H1 (cell line): ENCODE results near the gene FAM131C. TPM values are rescaled to one million over a fixed set of nuclear protein-coding genes. Genes with fewer than 3 reads are reported as not detected.
"Not testable (repeated sequence)": the region's sequence is repeated elsewhere in the genome, so short reads cannot be mapped to it uniquely, and the experiment has no call there.

Source experiments
- CTCF ChIA-PET: fragments of 300-600 bp; sonication (Branson Sonifier 250); formaldehyde crosslinking; loops from one replicate; lab custom pipeline; 2021; ENCODE audit not compliant: partially characterized antibody; lab: Charles Lee
- POLR2A ChIA-PET: fragments of 300-600 bp; sonication (Branson Sonifier 250); formaldehyde crosslinking; loops from one replicate; lab custom pipeline; 2021; ENCODE audit warnings: inconsistent platforms; ENCODE audit not compliant: partially characterized antibody; lab: Charles Lee
- DNase-seq, 2 experiments: peaks; one replicate each; pipeline versions ENCODE4 v3.0.0 to v3.0.0-alpha.2; 2010 to 2022; ENCODE audit warnings: low spot score in 2 of 2, low read depth in 1 of 2, mixed read lengths in 1 of 2
- FAIRE-seq: peaks from 2 replicates; lab custom pipeline; 2011; peaks lifted over from hg19 to GRCh38; lab: Jason Lieb, UNC
- H2AFZ ChIP-seq: 2 replicates; pipeline ENCODE4 v1.8.1; 2012; ENCODE audit warnings: low read length, inconsistent platforms
- H2AK5ac ChIP-seq: 2 replicates; pipeline ENCODE4 v1.6.1; 2013; ENCODE audit warnings: low read depth, low read length
- H2BK120ac ChIP-seq: replicated peaks from 2 replicates; pipeline ENCODE3; 2013; ENCODE audit warnings: low read depth, low read length, inconsistent platforms
- H2BK12ac ChIP-seq: 2 replicates; pipeline ENCODE4 v1.6.1; 2013; ENCODE audit warnings: low read depth, low read length
- H2BK15ac ChIP-seq: 2 replicates; pipeline ENCODE4 v1.6.1; 2013; ENCODE audit warnings: low read length
- H2BK20ac ChIP-seq: 2 replicates; pipeline ENCODE4 v1.6.1; 2013; ENCODE audit warnings: low read length
- H2BK5ac ChIP-seq: 2 replicates; pipeline ENCODE4 v1.6.1; 2013; ENCODE audit warnings: low read depth, low read length
- H3K14ac ChIP-seq: 2 replicates; pipeline ENCODE4 v1.6.1; 2013; ENCODE audit warnings: inconsistent platforms; ENCODE audit not compliant: insufficient read length
- H3K18ac ChIP-seq: 2 replicates; pipeline ENCODE4 v1.6.1; 2013; ENCODE audit warnings: low read length; ENCODE audit errors: extremely low read depth
- H3K23ac ChIP-seq: 2 replicates; pipeline ENCODE4 v1.6.1; 2013; ENCODE audit warnings: inconsistent platforms; ENCODE audit not compliant: insufficient read length
- H3K23me2 ChIP-seq: 2 replicates; pipeline ENCODE4 v1.6.1; 2013; ENCODE audit warnings: low read depth, low read length
- H3K27ac ChIP-seq: 2 replicates; pipeline ENCODE4 v1.6.1; 2011; ENCODE audit warnings: low read depth, low read length, inconsistent platforms
- H3K27me3 ChIP-seq, 4 experiments: replicated peaks in 1 of 4; 1 replicate in 1 of 4; 2 replicates in 3 of 4; pipeline versions ENCODE4 v1.6.1 to v1.8.1; 2011 to 2013; ENCODE audit warnings: low read length in 3 of 4, mild to moderate bottlenecking in 3 of 4, inconsistent platforms in 2 of 4, mixed read lengths in 2 of 4, moderate library complexity in 1 of 4; ENCODE audit not compliant: control insufficient read depth in 3 of 4, insufficient read depth in 3 of 4; ENCODE audit errors: extremely low read depth in 1 of 4
- H3K36me3 ChIP-seq, 4 experiments: 2 replicates each; pipeline versions ENCODE4 v1.6.1 to v1.8.1; 2011 to 2013; ENCODE audit warnings: mild to moderate bottlenecking in 4 of 4, low read length in 3 of 4, moderate library complexity in 2 of 4, control low read depth in 1 of 4, inconsistent platforms in 1 of 4; ENCODE audit not compliant: insufficient read depth in 4 of 4, control insufficient read depth in 2 of 4
- H3K4ac ChIP-seq: replicated peaks from 2 replicates; pipeline ENCODE3; 2013; ENCODE audit warnings: low read length, low read depth, mixed read lengths, inconsistent platforms; ENCODE audit not compliant: insufficient read length
- H3K4me1 ChIP-seq, 4 experiments: replicated peaks in 1 of 4; 1 replicate in 1 of 4; 2 replicates in 3 of 4; pipeline versions ENCODE4 v1.6.1 to v1.8.1; 2011 to 2013; ENCODE audit warnings: low read length in 3 of 4, inconsistent platforms in 2 of 4, mixed read lengths in 1 of 4; ENCODE audit not compliant: insufficient read depth in 4 of 4, control insufficient read depth in 3 of 4
- H3K4me2 ChIP-seq, 2 experiments: 2 replicates each; pipeline versions ENCODE4 v1.6.1 to v1.8.1; 2011 to 2013; ENCODE audit warnings: low read depth in 2 of 2, low read length in 2 of 2, control low read depth in 1 of 2, inconsistent platforms in 1 of 2, mild to moderate bottlenecking in 1 of 2; ENCODE audit not compliant: insufficient read depth in 1 of 2
- H3K4me3 ChIP-seq, 4 experiments: fragments of 200-600, 300-600 bp in 1 of 4; sonication (generic), shearing (Covaris generic), sonication (Bioruptor Twin) in 1 of 4; 2 replicates each; pipeline versions ENCODE4 v1.5.1 to v1.8.1; 2011 to 2016; ENCODE audit warnings: low read length in 4 of 4, low read depth in 3 of 4, control low read depth in 2 of 4, inconsistent platforms in 2 of 4, mild to moderate bottlenecking in 2 of 4, mixed read lengths in 1 of 4, moderate library complexity in 1 of 4; ENCODE audit not compliant: insufficient read depth in 2 of 4; ENCODE audit errors: extremely low read depth in 1 of 4
- H3K56ac ChIP-seq: replicated peaks from 2 replicates; pipeline ENCODE3; 2013; ENCODE audit warnings: low read depth, mild to moderate bottlenecking, mixed read lengths, low read length, inconsistent platforms; ENCODE audit not compliant: insufficient read length
- H3K79me1 ChIP-seq: 2 replicates; pipeline ENCODE4 v1.6.1; 2013; ENCODE audit warnings: low read depth, low read length, control low read depth
- H3K79me2 ChIP-seq, 2 experiments: 2 replicates each; pipeline versions ENCODE4 v1.6.1 to v1.8.1; 2012 to 2013; ENCODE audit warnings: low read length in 2 of 2, mild to moderate bottlenecking in 2 of 2, inconsistent platforms in 1 of 2; ENCODE audit not compliant: insufficient read depth in 2 of 2, control insufficient read depth in 1 of 2
- H3K9ac ChIP-seq, 4 experiments: replicated peaks in 1 of 4; 1 replicate in 1 of 4; 2 replicates in 3 of 4; pipeline versions ENCODE4 v1.6.1 to v1.8.1; 2011 to 2013; ENCODE audit warnings: low read depth in 3 of 4, low read length in 3 of 4, control low read depth in 2 of 4, mild to moderate bottlenecking in 2 of 4, moderate library complexity in 2 of 4, inconsistent platforms in 1 of 4; ENCODE audit errors: extremely low read depth in 1 of 4
- H3K9me3 ChIP-seq, 2 experiments: 2 replicates each; pipeline versions ENCODE4 v1.6.1 to v1.8.1; 2012 to 2013; ENCODE audit warnings: mild to moderate bottlenecking in 2 of 2, moderate library complexity in 2 of 2, control low read depth in 1 of 2, inconsistent platforms in 1 of 2, low read depth in 1 of 2, low read length in 1 of 2, mixed read lengths in 1 of 2; ENCODE audit not compliant: insufficient read depth in 2 of 2
- H4K20me1 ChIP-seq, 2 experiments: replicated peaks in 1 of 2; 2 replicates each; pipeline versions ENCODE3 to v1.8.1; 2011 to 2013; ENCODE audit warnings: inconsistent platforms in 2 of 2, low read length in 2 of 2, mild to moderate bottlenecking in 1 of 2; ENCODE audit not compliant: insufficient read depth in 2 of 2, control insufficient read depth in 1 of 2
- H4K5ac ChIP-seq: 2 replicates; pipeline ENCODE4 v1.6.1; 2013; ENCODE audit warnings: low read length, low read depth, mixed read lengths, inconsistent platforms; ENCODE audit not compliant: insufficient read length
- H4K8ac ChIP-seq: 2 replicates; pipeline ENCODE4 v1.8.0; 2013; ENCODE audit warnings: mild to moderate bottlenecking, moderate library complexity, low read length, inconsistent platforms; ENCODE audit not compliant: insufficient read depth; ENCODE audit errors: extremely low read depth
- H4K91ac ChIP-seq: replicated peaks from 2 replicates; pipeline ENCODE3; 2013; ENCODE audit warnings: low read length, mixed read lengths, inconsistent platforms; ENCODE audit not compliant: insufficient read length
- BACH1 ChIP-seq: IDR thresholded peaks from 2 replicates; pipeline ENCODE4 v1.6.1; 2012; ENCODE audit warnings: low read length, improper control_type of control experiment
- CBX5 ChIP-seq: fragments of 300-800, 300-1000 bp; sonication (generic); IDR thresholded peaks from 2 replicates; pipeline ENCODE4 v1.7.1; 2016; ENCODE audit warnings: antibody characterized with exemption, low read length, low read depth
- WGBS, 2 experiments: shearing (Covaris generic) in 1 of 2; methylation state at CpG; one replicate each; pipeline versions ENCODE4 v1.1.6 to v1.1.7; 2013 to 2015; ENCODE audit warnings: low lambda C conversion rate in 2 of 2, mixed read lengths in 2 of 2, inconsistent platforms in 1 of 2, low coverage in 1 of 2, missing lambda C conversion rate in 1 of 2; ENCODE audit not compliant: insufficient replicate concordance in 2 of 2, insufficient coverage in 1 of 2, insufficient read length in 1 of 2; ENCODE audit errors: extremely low coverage in 1 of 2, missing lambda C conversion rate in 1 of 2; 5-methylcytosine and 5-hydroxymethylcytosine counted together
- polyA plus RNA-seq, 7 experiments: library from polyadenylated mRNA; depleted of rRNA in 3 of 7; stranded (reverse) in 5 of 7; unstranded in 2 of 7; fragments of >200 nt in 5 of 7; fragments of 200-250 nt in 2 of 7; gene quantifications; 1 replicate in 5 of 7; 2 replicates in 1 of 7; 4 replicates in 1 of 7; pipeline versions ENCODE4 v1.2.1 to v1.2.3, GENCODE V29; 2011 to 2013; ENCODE audit warnings: missing spikeins in 2 of 7, mixed read lengths in 2 of 7
- total RNA-seq: library from RNA; stranded (reverse); fragmentation: NEBNext Ultra II Directional; extraction: Animal tissue kit (Norgen Biotek cat#: 25700); gene quantifications from 2 replicates; pipeline ENCODE4 v1.2.1, GENCODE V29; 2021

The FAM131C gene
- total and polyA plus RNA-seq, 2 of the 8 experiments (the other 6 are each of a cell fraction or from before 2014, with no cell fraction given) = 0.73 to 0.78 TPM

- TF ChIP-seq CBX5 = no peak
- no peak for TF ChIP-seq BACH1
These were observed 36.1 kb upstream of the FAM131C start (continued) for GRCh38 chr1:16109571-16109970.

GRCh38 chr1:16107039-16107438, 33.6 kb upstream of the FAM131C start:
- H3K18ac ChIP-seq, H4K20me1 ChIP-seq, H2BK20ac ChIP-seq, H2AK5ac ChIP-seq, H3K4ac ChIP-seq, H3K56ac ChIP-seq, H3K79me2 ChIP-seq, H3K9ac ChIP-seq, H3K79me1 ChIP-seq, H4K91ac ChIP-seq, H3K4me3 ChIP-seq, H3K23ac ChIP-seq, H2BK15ac ChIP-seq, H2BK5ac ChIP-seq, H2BK120ac ChIP-seq, POLR2A ChIA-PET, H2BK12ac ChIP-seq, H2AFZ ChIP-seq, H4K8ac ChIP-seq, H3K27me3 ChIP-seq, H3K4me1 ChIP-seq, H4K5ac ChIP-seq, H3K23me2 ChIP-seq, H3K27ac ChIP-seq, DNase-seq, H3K4me2 ChIP-seq, H3K14ac ChIP-seq, FAIRE-seq, H3K36me3 ChIP-seq: not testable (repeated sequence)
- peaks cover 13 to 16% of the 10 kb centered on the region in 2 experiments for H3K9me3 ChIP-seq
- 92% methylated on average over 5 of the region's 5 CpGs; no CpG with 5 or more reads in 1 of the 2 experiments for WGBS, 2 experiments
- CTCF ChIA-PET = interaction anchor here (1.1 to 31.3 kb wide), 5 partner anchors 10 to 91 kb away, joined by 3 to 522 read pairs (median 5); partner anchors contain the start of gene FAM131C
